ENCODE measurements around the gene GOLT1A. TPM values are rescaled to one million over a fixed set of nuclear protein-coding genes. Genes with fewer than 3 reads are reported as not detected.

Gene GOLT1A
- total RNA-seq, 5 donors from 2014 or later (not counting 1 experiment from before 2014, with no cell fraction given), result 0.30 to 0.42 (median 0.32) TPM; not detected in 1

DNA sequence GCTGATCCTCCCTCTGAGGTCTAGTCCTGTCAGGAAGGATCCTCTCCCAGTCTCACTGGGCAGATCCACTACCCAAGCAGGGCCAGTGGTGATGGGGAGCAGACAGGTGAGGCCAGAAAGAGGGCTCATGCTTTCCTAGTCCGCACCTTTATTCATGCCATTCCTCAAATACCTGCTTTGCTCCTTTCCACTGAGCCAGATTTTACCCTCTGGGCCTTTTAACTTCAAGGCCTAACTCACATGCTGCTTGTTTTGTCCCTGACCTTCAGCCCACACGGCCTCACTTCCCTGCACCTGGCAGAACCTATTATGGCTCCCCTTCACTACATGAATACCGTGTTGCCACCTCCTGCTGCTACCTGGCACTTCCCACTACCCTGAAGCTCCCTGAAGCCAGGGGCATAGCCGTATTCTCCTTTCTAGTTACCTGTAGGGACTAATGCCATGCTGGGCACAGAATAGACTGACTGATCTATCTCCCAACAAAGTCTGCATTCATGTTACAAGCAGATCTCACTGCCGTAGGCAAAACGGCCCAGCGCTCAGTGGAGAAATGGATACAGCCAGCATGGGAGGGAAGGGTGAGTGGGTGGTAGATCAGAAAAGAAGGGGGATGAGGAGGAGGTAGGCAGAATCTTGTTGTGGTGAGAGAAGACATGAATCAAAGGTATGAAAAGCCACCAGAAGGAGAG is 36.1 kb upstream of the GOLT1A start:
- Histone ChIP-seq H3K27ac (ENCODE audit: low read length) (no peak overlapping the region), H3K4me3 (ENCODE audit: control insufficient read depth in 1 of 2, extremely low read depth in 1 of 2, low read length in 1 of 2) (no peak overlapping the region), H3K36me3 (ENCODE audit: control insufficient read depth in 2 of 2, extremely low read depth in 1 of 2, insufficient read depth in 1 of 2, low read length in 1 of 2) (no peaks in the 10 kb centered on the region), H3K9me3 (no peaks in the 10 kb centered on the region), H3K4me1 (ENCODE audit: control insufficient read depth in 1 of 2, extremely low read depth in 1 of 2, insufficient read depth in 2 of 2, low read length in 2 of 2) (no peaks in the 10 kb centered on the region), H3K27me3 (replicated peaks in 1 of 2; ENCODE audit: control insufficient read depth in 2 of 2, extremely low read depth in 1 of 2, insufficient read depth in 2 of 2, low read length in 1 of 2) (peaks cover 0 to 20% of the 10 kb centered on the region in 2 experiments)
- ChIA-PET POLR2A (no interaction called here), CTCF (no interaction called here)
- Mint-ChIP-seq H3K4me3 (no peak overlapping the region), H3K27ac (no peak overlapping the region), H3K27me3 (peaks cover 0 to 8% of the 10 kb centered on the region in 2 donors), H3K9me3 (no peaks in the 10 kb centered on the region), H3K36me3 (no peaks in the 10 kb centered on the region), H3K4me1 (no peaks in the 10 kb centered on the region)
- no peak for ATAC-seq (replicated peaks in 1 of 4)
- no peak for DNase-seq
- WGBS (ENCODE audit: insufficient coverage), result 54% methylated on average over 5 of the region's 7 CpGs

GRCh38 chr1:204248954-204249353 is 35.2 kb upstream of the GOLT1A start:
- H3K4me3 Mint-ChIP-seq, result no peak overlapping the region
- peaks cover 0 to 23% of the 10 kb centered on the region in 2 experiments for H3K27me3 ChIP-seq (replicated peaks in 1 of 2; ENCODE audit: control insufficient read depth in 2 of 2, extremely low read depth in 1 of 2, insufficient read depth in 2 of 2, low read length in 1 of 2)
- H3K27ac ChIP-seq (ENCODE audit: low read length), result no peak overlapping the region
- ChIA-PET POLR2A (no interaction called here), CTCF (no interaction called here)
- H3K4me3 ChIP-seq (ENCODE audit: control insufficient read depth in 1 of 2, extremely low read depth in 1 of 2, low read length in 1 of 2), result no peak overlapping the region
- H3K27me3 Mint-ChIP-seq, result peaks cover 0 to 8% of the 10 kb centered on the region in 2 donors
- no peak overlapping the region for H3K27ac Mint-ChIP-seq
- H3K4me1 ChIP-seq (ENCODE audit: control insufficient read depth in 1 of 2, extremely low read depth in 1 of 2, insufficient read depth in 2 of 2, low read length in 2 of 2), result no peaks in the 10 kb centered on the region
- no CpG with 5 or more reads among the region's 3 CpGs for WGBS (ENCODE audit: insufficient coverage)
- no peaks in the 10 kb centered on the region for H3K9me3 ChIP-seq
- no peaks in the 10 kb centered on the region for H3K36me3 Mint-ChIP-seq
- no peaks in the 10 kb centered on the region for H3K36me3 ChIP-seq (ENCODE audit: control insufficient read depth in 2 of 2, extremely low read depth in 1 of 2, insufficient read depth in 1 of 2, low read length in 1 of 2)
- ATAC-seq (replicated peaks in 1 of 4), result no peak
- no peaks in the 10 kb centered on the region for H3K9me3 Mint-ChIP-seq
- H3K4me1 Mint-ChIP-seq, result no peaks in the 10 kb centered on the region
- DNase-seq, result no peak

GRCh38 chr1:204246876-204247275 is 33.1 kb upstream of the GOLT1A start:
- Histone ChIP-seq H3K36me3 (ENCODE audit: control insufficient read depth in 2 of 2, extremely low read depth in 1 of 2, insufficient read depth in 1 of 2, low read length in 1 of 2) (no peaks in the 10 kb centered on the region), H3K9me3 (no peaks in the 10 kb centered on the region), H3K4me3 (ENCODE audit: control insufficient read depth in 1 of 2, extremely low read depth in 1 of 2, low read length in 1 of 2) (no peak overlapping the region), H3K27me3 (replicated peaks in 1 of 2; ENCODE audit: control insufficient read depth in 2 of 2, extremely low read depth in 1 of 2, insufficient read depth in 2 of 2, low read length in 1 of 2) (peaks cover 0 to 25% of the 10 kb centered on the region in 2 experiments), H3K4me1 (ENCODE audit: control insufficient read depth in 1 of 2, extremely low read depth in 1 of 2, insufficient read depth in 2 of 2, low read length in 2 of 2) (no peaks in the 10 kb centered on the region), H3K27ac (ENCODE audit: low read length) (no peak overlapping the region)
- no peaks in the 10 kb centered on the region for H3K9me3 Mint-ChIP-seq
- ChIA-PET CTCF (interaction anchor here in 1 of 2 donors (0.6 kb wide), 1 partner anchor 14 kb away, joined by 3 read pairs; no protein-coding TSS in a partner anchor), POLR2A (no interaction called here)
- 91% methylated on average over 2 of the region's 4 CpGs for WGBS (ENCODE audit: insufficient coverage)
- ATAC-seq (replicated peaks in 1 of 4) (no peak), DNase-seq (no peak)
- no peaks in the 10 kb centered on the region for H3K36me3 Mint-ChIP-seq
- no peaks in the 10 kb centered on the region for H3K4me1 Mint-ChIP-seq
- peaks cover 3 to 8% of the 10 kb centered on the region in 2 donors for H3K27me3 Mint-ChIP-seq
- no peak overlapping the region for H3K27ac Mint-ChIP-seq
- no peak overlapping the region for H3K4me3 Mint-ChIP-seq

DNA sequence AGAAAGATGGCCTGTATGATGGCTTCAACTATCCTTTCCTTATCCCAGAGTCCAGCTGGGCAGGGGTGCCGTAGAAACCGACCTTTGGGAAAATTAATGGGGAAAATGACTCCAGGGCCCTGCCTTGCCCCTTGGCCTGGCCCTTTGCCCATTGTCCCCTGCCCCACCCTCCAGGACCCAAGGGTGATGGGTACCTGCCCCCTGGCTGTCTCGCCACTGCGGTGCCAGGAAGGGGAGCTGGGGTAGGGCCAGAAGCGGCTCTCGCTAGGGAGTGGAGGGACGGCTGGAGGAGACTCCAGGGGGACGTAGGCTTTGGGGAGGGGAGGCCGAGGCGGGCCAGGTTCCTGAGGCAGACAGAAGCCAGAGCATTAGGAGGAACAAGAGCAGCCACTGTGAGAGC is 29.1 kb upstream of the GOLT1A start:
- no peaks in the 10 kb centered on the region for H3K4me1 ChIP-seq (ENCODE audit: control insufficient read depth in 1 of 2, extremely low read depth in 1 of 2, insufficient read depth in 2 of 2, low read length in 2 of 2)
- H3K9me3 Mint-ChIP-seq, result no peaks in the 10 kb centered on the region
- H3K9me3 ChIP-seq, result no peaks in the 10 kb centered on the region
- H3K4me1 Mint-ChIP-seq, result no peaks in the 10 kb centered on the region
- H3K27ac Mint-ChIP-seq, result no peak overlapping the region
- H3K4me3 ChIP-seq (ENCODE audit: control insufficient read depth in 1 of 2, extremely low read depth in 1 of 2, low read length in 1 of 2), result no peak overlapping the region
- H3K27me3 ChIP-seq (replicated peaks in 1 of 2; ENCODE audit: control insufficient read depth in 2 of 2, extremely low read depth in 1 of 2, insufficient read depth in 2 of 2, low read length in 1 of 2), result peaks cover 0 to 11% of the 10 kb centered on the region in 2 experiments
- no peak overlapping the region for H3K4me3 Mint-ChIP-seq
- peaks cover 3 to 8% of the 10 kb centered on the region in 2 donors for H3K27me3 Mint-ChIP-seq
- ChIA-PET POLR2A (no interaction called here), CTCF (no interaction called here)
- ATAC-seq (replicated peaks in 1 of 4), result no peak
- H3K36me3 Mint-ChIP-seq, result no peaks in the 10 kb centered on the region
- WGBS (ENCODE audit: insufficient coverage), result 84% methylated on average over 7 of the region's 10 CpGs
- DNase-seq, result no peak
- no peak overlapping the region for H3K27ac ChIP-seq (ENCODE audit: low read length)
- H3K36me3 ChIP-seq (ENCODE audit: control insufficient read depth in 2 of 2, extremely low read depth in 1 of 2, insufficient read depth in 1 of 2, low read length in 1 of 2), result no peaks in the 10 kb centered on the region

DNA sequence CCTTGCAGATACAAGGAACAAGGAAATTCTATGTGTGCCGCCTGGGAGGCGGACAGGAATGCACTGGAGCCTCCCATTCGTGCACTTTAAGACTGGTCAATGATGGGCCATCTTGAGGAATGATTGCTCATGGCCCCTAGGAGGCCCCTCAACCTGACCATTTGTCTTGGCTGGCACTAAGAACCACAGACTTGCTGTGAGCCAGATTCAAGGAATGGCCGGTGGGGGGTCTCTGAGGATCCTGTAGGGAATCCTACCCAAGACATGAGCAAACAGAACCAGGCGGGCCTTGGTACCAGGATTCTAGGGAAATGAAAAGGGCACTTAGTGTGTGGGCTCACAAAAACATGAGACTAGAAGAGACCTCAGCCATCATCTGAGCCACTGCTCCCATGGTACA is 28.1 kb upstream of the GOLT1A start:
- CTCF ChIA-PET, result no interaction called here
- H3K36me3 Mint-ChIP-seq, result no peaks in the 10 kb centered on the region

GRCh38 chr1:204241050-204241449 is 27.3 kb upstream of the GOLT1A start:
- Histone ChIP-seq H3K27ac (ENCODE audit: low read length) (no peak overlapping the region), H3K4me1 (ENCODE audit: control insufficient read depth in 1 of 2, extremely low read depth in 1 of 2, insufficient read depth in 2 of 2, low read length in 2 of 2) (no peaks in the 10 kb centered on the region), H3K4me3 (ENCODE audit: control insufficient read depth in 1 of 2, extremely low read depth in 1 of 2, low read length in 1 of 2) (no peak overlapping the region), H3K27me3 (replicated peaks in 1 of 2; ENCODE audit: control insufficient read depth in 2 of 2, extremely low read depth in 1 of 2, insufficient read depth in 2 of 2, low read length in 1 of 2) (peaks cover 0 to 11% of the 10 kb centered on the region in 2 experiments), H3K9me3 (no peaks in the 10 kb centered on the region), H3K36me3 (ENCODE audit: control insufficient read depth in 2 of 2, extremely low read depth in 1 of 2, insufficient read depth in 1 of 2, low read length in 1 of 2) (no peaks in the 10 kb centered on the region)
- WGBS (ENCODE audit: insufficient coverage), result 100% methylated on average over 1 of the region's 2 CpGs
- Mint-ChIP-seq H3K27me3 (peaks cover 6 to 8% of the 10 kb centered on the region in 2 donors), H3K4me3 (no peak overlapping the region), H3K36me3 (peaks cover 4% of the 10 kb centered on the region), H3K9me3 (no peaks in the 10 kb centered on the region), H3K4me1 (no peaks in the 10 kb centered on the region), H3K27ac (no peak overlapping the region)
- ATAC-seq (replicated peaks in 1 of 4) (no peak), DNase-seq (no peak)
- ChIA-PET POLR2A (no interaction called here), CTCF (interaction anchor here in 1 of 2 donors (0.6 kb wide), 1 partner anchor 211 kb away, joined by 4 read pairs; no protein-coding TSS in a partner anchor)

More for the DNA sequence above, 28.1 kb upstream of the GOLT1A start:
- POLR2A ChIA-PET, result no interaction called here
- Mint-ChIP-seq H3K9me3 (no peaks in the 10 kb centered on the region), H3K4me1 (no peaks in the 10 kb centered on the region), H3K4me3 (no peak overlapping the region), H3K27ac (no peak overlapping the region), H3K27me3 (peaks cover 3 to 8% of the 10 kb centered on the region in 2 donors)
- H3K4me1 ChIP-seq (ENCODE audit: control insufficient read depth in 1 of 2, extremely low read depth in 1 of 2, insufficient read depth in 2 of 2, low read length in 2 of 2), result no peaks in the 10 kb centered on the region
- 88% methylated on average over 4 of the region's 5 CpGs for WGBS (ENCODE audit: insufficient coverage)
- no peaks in the 10 kb centered on the region for H3K36me3 ChIP-seq (ENCODE audit: control insufficient read depth in 2 of 2, extremely low read depth in 1 of 2, insufficient read depth in 1 of 2, low read length in 1 of 2)
- DNase-seq, result no peak
- no peak overlapping the region for H3K4me3 ChIP-seq (ENCODE audit: control insufficient read depth in 1 of 2, extremely low read depth in 1 of 2, low read length in 1 of 2)
- H3K27me3 ChIP-seq (replicated peaks in 1 of 2; ENCODE audit: control insufficient read depth in 2 of 2, extremely low read depth in 1 of 2, insufficient read depth in 2 of 2, low read length in 1 of 2), result peaks cover 0 to 11% of the 10 kb centered on the region in 2 experiments
- H3K9me3 ChIP-seq, result no peaks in the 10 kb centered on the region
- ATAC-seq (replicated peaks in 1 of 4), result no peak
- H3K27ac ChIP-seq (ENCODE audit: low read length), result no peak overlapping the region

Measured in T-cell (primary cell).